Osteocyte (in vitro differentiated cells): ENCODE results near the gene CLIC6. TPM values are rescaled to one million over a fixed set of nuclear protein-coding genes. Genes with fewer than 3 reads are reported as not detected.
"Not testable (repeated sequence)": the region's sequence is repeated elsewhere in the genome, so short reads cannot be mapped to it uniquely, and the experiment has no call there.

Experiments
- DNase-seq: peaks from one replicate; pipeline ENCODE4 v3.0.0; 2021; ENCODE audit warnings: mixed read lengths; ENCODE audit not compliant: unreplicated experiment; ENCODE audit errors: extremely low spot score
- H3K27ac Mint-ChIP-seq: one replicate; pipeline ENCODE4 v1.8.0; 2021; ENCODE audit warnings: mild to moderate bottlenecking, mixed read lengths; ENCODE audit not compliant: unreplicated experiment
- H3K27me3 Mint-ChIP-seq: one replicate; pipeline ENCODE4 v1.8.0; 2021; ENCODE audit warnings: mixed read lengths; ENCODE audit not compliant: unreplicated experiment
- H3K36me3 Mint-ChIP-seq: one replicate; pipeline ENCODE4 v1.8.0; 2021; ENCODE audit warnings: mixed read lengths; ENCODE audit not compliant: unreplicated experiment
- H3K4me1 Mint-ChIP-seq: one replicate; pipeline ENCODE4 v1.8.0; 2021; ENCODE audit warnings: mixed read lengths; ENCODE audit not compliant: unreplicated experiment
- H3K4me3 Mint-ChIP-seq: one replicate; pipeline ENCODE4 v1.8.0; 2021; ENCODE audit warnings: mild to moderate bottlenecking, moderate library complexity, mixed read lengths; ENCODE audit not compliant: unreplicated experiment
- H3K9me3 Mint-ChIP-seq: one replicate; pipeline ENCODE4 v1.8.0; 2021; ENCODE audit warnings: mixed read lengths; ENCODE audit not compliant: unreplicated experiment
- CTCF ChIP-seq: fragments of 200-600 bp; sonication (generic); IDR thresholded peaks from 2 replicates; pipeline ENCODE4 v1.5.0; 2021; ENCODE audit warnings: antibody characterized with exemption, mild to moderate bottlenecking, moderate library complexity
- total RNA-seq: library from RNA; stranded (reverse); gene quantifications from 2 replicates; pipeline ENCODE4 v1.2.1, GENCODE V29; 2021

The CLIC6 gene
- total RNA-seq, 1 donor from 2014 or later, result 0.40 TPM

- Mint-ChIP-seq H3K4me3 (no peak overlapping the region), H3K36me3 (no peaks in the 10 kb centered on the region), H3K27ac (no peak overlapping the region), H3K27me3 (peaks cover 77% of the 10 kb centered on the region), H3K9me3 (peaks cover 8% of the 10 kb centered on the region), H3K4me1 (peaks cover 2% of the 10 kb centered on the region)
- TF ChIP-seq CTCF, result no peak
- DNase-seq, result no peak
Observed at GRCh38 chr21:34651642-34652041, 17.2 kb upstream of the CLIC6 start.

DNA sequence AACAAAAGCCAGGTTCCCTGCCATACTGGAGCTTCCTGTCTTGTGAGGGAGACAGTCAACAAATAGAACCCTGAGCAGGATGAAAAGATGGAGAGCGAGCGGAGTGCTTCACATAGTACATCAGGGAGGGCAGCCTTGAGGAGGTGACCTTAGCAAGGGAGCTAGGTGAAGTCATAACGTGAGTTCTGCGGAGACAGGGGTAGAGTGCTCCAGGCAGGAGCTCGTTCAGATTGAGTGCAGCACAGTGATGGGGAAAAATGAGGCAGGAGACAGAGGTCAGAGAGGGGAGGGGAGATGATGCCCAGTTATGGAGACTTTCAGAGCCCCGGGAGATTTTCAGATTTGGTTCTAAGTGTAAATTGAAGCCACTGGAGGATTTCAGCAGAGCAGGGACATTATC, 15.3 kb upstream of the CLIC6 start:
- Mint-ChIP-seq H3K4me3 (no peak overlapping the region), H3K4me1 (no peaks in the 10 kb centered on the region), H3K36me3 (no peaks in the 10 kb centered on the region), H3K9me3 (peaks cover 8% of the 10 kb centered on the region), H3K27me3 (peaks cover 81% of the 10 kb centered on the region), H3K27ac (no peak overlapping the region)
- DNase-seq, result no peak
- no peak for TF ChIP-seq CTCF

DNA sequence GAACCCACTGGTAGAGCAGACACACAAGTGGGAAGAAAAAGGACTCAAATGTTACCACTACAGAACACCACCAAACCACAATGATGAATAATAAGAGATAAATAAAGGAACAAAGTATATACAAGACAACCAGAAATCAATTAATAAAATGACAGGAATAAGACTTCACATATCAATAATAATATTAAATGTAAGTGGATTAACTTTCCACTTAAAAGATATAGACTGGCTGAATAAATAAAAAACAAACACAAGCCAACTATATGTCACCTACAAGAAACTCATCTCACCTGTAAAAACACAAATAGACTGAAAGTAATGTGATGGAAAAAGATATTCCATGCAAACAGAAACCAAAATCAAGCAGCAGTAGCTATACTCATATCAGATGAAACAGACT, 6.9 kb upstream of the CLIC6 start:
- no peaks in the 10 kb centered on the region for H3K4me1 Mint-ChIP-seq
- DNase-seq, result no peak
- no peak for TF ChIP-seq CTCF
- H3K27me3 Mint-ChIP-seq, result peaks cover 66% of the 10 kb centered on the region
- peaks cover 30% of the 10 kb centered on the region for H3K9me3 Mint-ChIP-seq
- peaks cover 2% of the 10 kb centered on the region for H3K36me3 Mint-ChIP-seq
- H3K4me3 Mint-ChIP-seq, result no peak overlapping the region
- no peak overlapping the region for H3K27ac Mint-ChIP-seq

GRCh38 chr21:34667761-34668160, 1.0 kb upstream of the CLIC6 start:
- H3K4me1 Mint-ChIP-seq, result peaks cover 17% of the 10 kb centered on the region
- no peaks in the 10 kb centered on the region for H3K36me3 Mint-ChIP-seq
- H3K4me3 Mint-ChIP-seq, result no peak overlapping the region
- H3K9me3 Mint-ChIP-seq, result peaks cover 4% of the 10 kb centered on the region
- DNase-seq, result peak; percentile 65
- no peak for TF ChIP-seq CTCF
- H3K27ac Mint-ChIP-seq, result no peak overlapping the region
- H3K27me3 Mint-ChIP-seq, result peaks cover 66% of the 10 kb centered on the region

- Mint-ChIP-seq H3K4me1 (peaks cover 17% of the 10 kb centered on the region), H3K36me3 (no peaks in the 10 kb centered on the region), H3K27ac (no peak overlapping the region), H3K9me3 (no peaks in the 10 kb centered on the region), H3K27me3 (peaks cover 71% of the 10 kb centered on the region), H3K4me3 (peak overlapping the region; percentile 61)
- TF ChIP-seq CTCF, result no peak
- peak; percentile 84 for DNase-seq
Observed at GRCh38 chr21:34669149-34669879, 520 bp downstream of the CLIC6 start.

DNA sequence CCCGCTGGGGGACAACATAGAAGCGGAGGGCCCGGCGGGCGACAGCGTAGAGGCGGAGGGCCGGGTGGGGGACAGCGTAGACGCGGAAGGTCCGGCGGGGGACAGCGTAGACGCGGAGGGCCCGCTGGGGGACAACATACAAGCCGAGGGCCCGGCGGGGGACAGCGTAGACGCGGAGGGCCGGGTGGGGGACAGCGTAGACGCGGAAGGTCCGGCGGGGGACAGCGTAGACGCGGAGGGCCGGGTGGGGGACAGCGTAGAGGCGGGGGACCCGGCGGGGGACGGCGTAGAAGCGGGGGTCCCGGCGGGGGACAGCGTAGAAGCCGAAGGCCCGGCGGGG, 1.1 kb downstream of the CLIC6 start:
- not testable (repeated sequence) for H3K27ac Mint-ChIP-seq, H3K36me3 Mint-ChIP-seq, H3K9me3 Mint-ChIP-seq
- DNase-seq, result peak; percentile 73
- Mint-ChIP-seq H3K4me3 (peak overlapping the region; percentile 61), H3K27me3 (peaks cover 74% of the 10 kb centered on the region), H3K4me1 (peaks cover 17% of the 10 kb centered on the region)
